ENCODE results near the gene KCNAB2.

- TF ChIP-seq ARNTL (CRISPR knock-in tag; IDR thresholded peaks at IDR 0.05; ENCODE audit: borderline replicate concordance, low read depth) = no peak
- TF ChIP-seq ZNF8 (CRISPR knock-in tag; IDR thresholded peaks at IDR 0.05) = no peak
- TF ChIP-seq POU6F1 (CRISPR knock-in tag; IDR thresholded peaks at IDR 0.05; ENCODE audit: borderline replicate concordance, low read depth) = no peak
- TF ChIP-seq RARB (CRISPR knock-in tag; IDR thresholded peaks at IDR 0.05) = no peak
These were observed 40.7 kb downstream of the KCNAB2 start for GRCh38 chr1:6086358-6086757.

Data from SK-N-SH treated with all-trans-retinoic acid at 6 μM for 48 hours (cell line).